Osteocyte (in vitro differentiated cells): ENCODE measurements around the gene ZNHIT1. TPM values are rescaled to one million over a fixed set of nuclear protein-coding genes. Genes with fewer than 3 reads are reported as not detected.

Experiments
- DNase-seq: peaks from one replicate; pipeline ENCODE4 v3.0.0; 2021; ENCODE audit warnings: mixed read lengths; ENCODE audit not compliant: unreplicated experiment; ENCODE audit errors: extremely low spot score
- H3K27ac Mint-ChIP-seq: one replicate; pipeline ENCODE4 v1.8.0; 2021; ENCODE audit warnings: mild to moderate bottlenecking, mixed read lengths; ENCODE audit not compliant: unreplicated experiment
- H3K27me3 Mint-ChIP-seq: one replicate; pipeline ENCODE4 v1.8.0; 2021; ENCODE audit warnings: mixed read lengths; ENCODE audit not compliant: unreplicated experiment
- H3K36me3 Mint-ChIP-seq: one replicate; pipeline ENCODE4 v1.8.0; 2021; ENCODE audit warnings: mixed read lengths; ENCODE audit not compliant: unreplicated experiment
- H3K4me1 Mint-ChIP-seq: one replicate; pipeline ENCODE4 v1.8.0; 2021; ENCODE audit warnings: mixed read lengths; ENCODE audit not compliant: unreplicated experiment
- H3K4me3 Mint-ChIP-seq: one replicate; pipeline ENCODE4 v1.8.0; 2021; ENCODE audit warnings: mild to moderate bottlenecking, moderate library complexity, mixed read lengths; ENCODE audit not compliant: unreplicated experiment
- H3K9me3 Mint-ChIP-seq: one replicate; pipeline ENCODE4 v1.8.0; 2021; ENCODE audit warnings: mixed read lengths; ENCODE audit not compliant: unreplicated experiment
- CTCF ChIP-seq: fragments of 200-600 bp; sonication (generic); IDR thresholded peaks from 2 replicates; pipeline ENCODE4 v1.5.0; 2021; ENCODE audit warnings: antibody characterized with exemption, mild to moderate bottlenecking, moderate library complexity
- total RNA-seq: library from RNA; stranded (reverse); gene quantifications from 2 replicates; pipeline ENCODE4 v1.2.1, GENCODE V29; 2021

ZNHIT1 gene
- total RNA-seq, 1 donor from 2014 or later = 66.9 TPM

DNA sequence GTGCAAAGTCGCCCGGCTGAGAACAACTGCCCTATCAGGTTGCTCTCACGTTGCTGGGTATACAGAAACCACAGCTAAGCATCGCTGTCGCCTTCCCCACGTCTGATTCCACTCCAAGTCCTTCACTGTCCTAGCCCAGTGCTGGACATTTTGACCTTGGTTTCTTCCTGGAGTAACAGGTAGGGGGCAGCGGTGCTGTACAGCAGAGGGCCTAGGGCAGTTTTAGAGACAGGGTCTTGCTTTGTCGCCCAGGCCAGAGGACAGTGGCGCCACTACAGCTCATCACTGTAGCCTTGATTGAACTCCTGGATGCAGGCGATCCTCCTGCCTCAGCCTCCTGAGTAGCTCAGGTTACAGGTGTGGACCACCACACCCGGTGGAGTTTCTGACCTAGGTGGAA is 17.1 kb downstream of the ZNHIT1 start:
- Mint-ChIP-seq H3K27ac (no peak overlapping the region), H3K36me3 (peaks cover 7% of the 10 kb centered on the region)

DNA sequence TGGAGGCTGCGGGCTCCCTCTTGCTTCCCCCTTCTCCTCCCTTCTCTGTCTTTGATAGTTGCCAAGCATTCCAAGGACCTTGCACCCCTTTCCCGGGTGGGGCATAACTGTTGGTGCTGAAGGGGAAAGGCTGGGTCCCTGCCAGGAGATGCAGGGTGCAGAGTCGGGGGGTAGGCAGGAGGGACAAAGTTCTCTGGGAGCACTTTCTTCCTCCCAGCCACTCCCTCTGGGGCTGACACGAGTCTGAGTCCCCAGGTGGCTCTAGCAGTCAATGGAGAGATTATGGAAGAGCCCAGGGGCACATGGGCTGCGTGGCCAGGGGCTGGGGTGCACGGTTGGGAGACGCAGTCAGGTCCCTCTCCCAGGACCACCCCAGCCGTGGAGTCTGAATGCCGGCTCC is 17.6 kb downstream of the ZNHIT1 start:
- DNase-seq = no peak
- Mint-ChIP-seq H3K36me3 (peaks cover 10% of the 10 kb centered on the region), H3K27me3 (no peaks in the 10 kb centered on the region), H3K4me3 (no peak overlapping the region), H3K4me1 (peaks cover 2% of the 10 kb centered on the region), H3K27ac (no peak overlapping the region), H3K9me3 (no peaks in the 10 kb centered on the region)
- TF ChIP-seq CTCF = no peak

More for the DNA sequence above, 17.1 kb downstream of the ZNHIT1 start:
- Mint-ChIP-seq H3K9me3 (no peaks in the 10 kb centered on the region), H3K4me3 (no peak overlapping the region), H3K4me1 (peaks cover 2% of the 10 kb centered on the region), H3K27me3 (no peaks in the 10 kb centered on the region)
- DNase-seq = no peak
- peak; percentile 38 for TF ChIP-seq CTCF

DNA sequence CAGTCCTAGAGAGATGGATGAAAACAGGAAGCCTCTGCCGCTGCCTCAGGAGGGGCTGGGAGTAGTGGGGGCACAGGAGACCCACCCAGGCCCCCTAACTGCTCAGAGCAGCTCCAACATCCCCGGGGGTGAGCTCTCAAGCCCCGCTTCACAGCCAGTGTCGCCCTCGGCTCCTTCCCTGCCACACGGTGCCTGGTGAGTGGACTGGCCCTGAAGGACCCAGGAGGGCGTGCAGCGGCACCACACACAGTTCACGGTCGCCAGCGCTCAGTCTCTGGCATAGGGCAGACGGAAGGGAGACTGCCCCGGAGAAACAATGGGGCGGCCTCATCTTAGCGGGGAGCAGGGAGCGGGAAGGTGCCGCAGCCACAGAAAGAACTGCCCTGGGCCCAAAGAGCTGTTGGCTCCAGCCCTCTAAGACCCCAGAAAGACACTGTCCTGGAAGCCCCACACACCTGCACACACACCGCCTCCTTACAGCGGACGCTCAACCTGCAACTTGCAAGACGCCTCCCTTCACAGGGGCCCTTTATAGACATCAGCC is 18.4 kb downstream of the ZNHIT1 start:
- Mint-ChIP-seq H3K4me3 (no peak overlapping the region), H3K36me3 (peaks cover 11% of the 10 kb centered on the region), H3K27ac (no peak overlapping the region), H3K4me1 (peaks cover 2% of the 10 kb centered on the region), H3K27me3 (no peaks in the 10 kb centered on the region), H3K9me3 (no peaks in the 10 kb centered on the region)
- no peak for TF ChIP-seq CTCF
- no peak for DNase-seq

GRCh38 chr7:101237206-101238067 is 19.5 kb downstream of the ZNHIT1 start, which contains the start of gene CLDN15:
Gene CLDN15, minus strand, starts transcription at chr7:101237802. Its CDS starts 221 bp downstream, at chr7:101237581.
- H3K27ac Mint-ChIP-seq = no peak within 1 kb of the TSS
- DNase-seq = no peak

More at GRCh38 chr7:101237206-101238067, 19.5 kb downstream of the ZNHIT1 start, which contains the start of gene CLDN15:
- no peaks in the 10 kb centered on the region for H3K27me3 Mint-ChIP-seq
- H3K9me3 Mint-ChIP-seq = no peaks in the 10 kb centered on the region
- H3K4me3 Mint-ChIP-seq = no peak within 1 kb of the TSS
- TF ChIP-seq CTCF = no peak
- H3K4me1 Mint-ChIP-seq = peaks cover 3% of the 10 kb centered on the region
- peaks cover 11% of the 10 kb centered on the region for H3K36me3 Mint-ChIP-seq
